Measurements from ENCODE around the gene FBN1.

DNA sequence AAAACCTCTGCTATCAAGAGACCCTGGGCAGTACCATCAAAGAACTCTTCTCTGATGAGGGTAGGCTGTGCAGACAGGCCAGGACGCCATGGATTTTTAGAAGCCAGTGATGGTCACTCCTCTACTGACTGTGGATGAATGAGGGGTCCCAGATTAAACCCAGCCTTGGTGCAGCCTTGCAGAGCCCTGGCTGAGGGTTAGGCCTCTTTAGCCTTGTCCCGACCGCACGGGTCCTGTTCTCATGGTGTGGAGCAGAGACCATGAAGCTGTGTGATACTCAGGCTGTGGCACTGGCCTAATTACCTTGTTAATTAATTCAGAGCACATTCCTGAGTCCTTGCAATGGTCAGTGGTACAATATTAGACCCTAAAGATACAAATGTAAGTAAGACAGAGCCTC lies 71.7 kb downstream of the FBN1 start:
- TF ChIP-seq ZFP30 (CRISPR knock-in tag; IDR thresholded peaks at IDR 0.05) (no peak), ZNF8 (CRISPR knock-in tag; IDR thresholded peaks at IDR 0.05) (no peak), ZNF565 (CRISPR knock-in tag; conservative IDR thresholded peaks at IDR 0.05; ENCODE audit: low read depth) (no peak), RARB (CRISPR knock-in tag; IDR thresholded peaks at IDR 0.05) (no peak), ZC3H10 (CRISPR knock-in tag; IDR thresholded peaks at IDR 0.05) (no peak), TCF4 (CRISPR knock-in tag; IDR thresholded peaks at IDR 0.05; ENCODE audit: borderline replicate concordance) (no peak)
- TF ChIP-seq, protein P1, sequence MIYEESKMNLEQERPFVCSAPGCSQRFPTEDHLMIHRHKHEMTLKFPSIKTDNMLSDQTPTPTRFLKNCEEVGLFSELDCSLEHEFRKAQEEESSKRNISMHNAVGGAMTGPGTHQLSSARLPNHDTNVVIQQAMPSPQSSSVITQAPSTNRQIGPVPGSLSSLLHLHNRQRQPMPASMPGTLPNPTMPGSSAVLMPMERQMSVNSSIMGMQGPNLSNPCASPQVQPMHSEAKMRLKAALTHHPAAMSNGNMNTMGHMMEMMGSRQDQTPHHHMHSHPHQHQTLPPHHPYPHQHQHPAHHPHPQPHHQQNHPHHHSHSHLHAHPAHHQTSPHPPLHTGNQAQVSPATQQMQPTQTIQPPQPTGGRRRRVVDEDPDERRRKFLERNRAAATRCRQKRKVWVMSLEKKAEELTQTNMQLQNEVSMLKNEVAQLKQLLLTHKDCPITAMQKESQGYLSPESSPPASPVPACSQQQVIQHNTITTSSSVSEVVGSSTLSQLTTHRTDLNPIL (CRISPR knock-in tag; IDR thresholded peaks at IDR 0.05; ENCODE audit: low read depth) = no peak
- TF ChIP-seq, protein P2, sequence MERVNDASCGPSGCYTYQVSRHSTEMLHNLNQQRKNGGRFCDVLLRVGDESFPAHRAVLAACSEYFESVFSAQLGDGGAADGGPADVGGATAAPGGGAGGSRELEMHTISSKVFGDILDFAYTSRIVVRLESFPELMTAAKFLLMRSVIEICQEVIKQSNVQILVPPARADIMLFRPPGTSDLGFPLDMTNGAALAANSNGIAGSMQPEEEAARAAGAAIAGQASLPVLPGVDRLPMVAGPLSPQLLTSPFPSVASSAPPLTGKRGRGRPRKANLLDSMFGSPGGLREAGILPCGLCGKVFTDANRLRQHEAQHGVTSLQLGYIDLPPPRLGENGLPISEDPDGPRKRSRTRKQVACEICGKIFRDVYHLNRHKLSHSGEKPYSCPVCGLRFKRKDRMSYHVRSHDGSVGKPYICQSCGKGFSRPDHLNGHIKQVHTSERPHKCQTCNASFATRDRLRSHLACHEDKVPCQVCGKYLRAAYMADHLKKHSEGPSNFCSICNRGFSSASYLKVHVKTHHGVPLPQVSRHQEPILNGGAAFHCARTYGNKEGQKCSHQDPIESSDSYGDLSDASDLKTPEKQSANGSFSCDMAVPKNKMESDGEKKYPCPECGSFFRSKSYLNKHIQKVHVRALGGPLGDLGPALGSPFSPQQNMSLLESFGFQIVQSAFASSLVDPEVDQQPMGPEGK (CRISPR knock-in tag; IDR thresholded peaks at IDR 0.05; ENCODE audit: borderline replicate concordance) = no peak
